Epidermal melanocyte (primary cell): Measurements from ENCODE around the gene FAXDC2.
"Not testable (repeated sequence)": the region's sequence is repeated elsewhere in the genome, so short reads cannot be mapped to it uniquely, and the experiment has no call there.

ENCODE experiments used
- DNase-seq: peaks from one replicate; pipeline ENCODE4 v3.0.0; 2011; ENCODE audit warnings: low spot score; ENCODE audit not compliant: insufficient read length

The FAXDC2 gene

GRCh38 chr5:154861946-154862345, 11.5 kb upstream of the FAXDC2 start:
- DNase-seq, result no peak

- no peak for DNase-seq
These were observed 10.4 kb upstream of the FAXDC2 start for GRCh38 chr5:154860765-154861164.

GRCh38 chr5:154860123-154860522, 9.7 kb upstream of the FAXDC2 start:
- DNase-seq, result no peak

GRCh38 chr5:154858972-154859871, 8.8 kb upstream of the FAXDC2 start:
- DNase-seq, result no peak

GRCh38 chr5:154858297-154858971, 8.0 kb upstream of the FAXDC2 start, which contains the start of gene CNOT8:
Gene CNOT8, plus strand, starts transcription at chr5:154858627. Its CDS starts 4,652 bp downstream, at chr5:154863279.
- DNase-seq, result peak; percentile 65

GRCh38 chr5:154857530-154858296, 7.3 kb upstream of the FAXDC2 start:
- DNase-seq, result peak; percentile 76

- no peak for DNase-seq
These were observed 948 bp upstream of the FAXDC2 start for GRCh38 chr5:154851351-154851750.

GRCh38 chr5:154849791-154850201, 607 bp downstream of the FAXDC2 start:
- DNase-seq, result no peak

GRCh38 chr5:154849264-154849785, 1.1 kb downstream of the FAXDC2 start:
- no peak for DNase-seq

- DNase-seq, result no peak
These were observed 5.6 kb downstream of the FAXDC2 start for GRCh38 chr5:154844809-154845208.

- no peak for DNase-seq
These were observed 7.5 kb downstream of the FAXDC2 start for GRCh38 chr5:154842689-154843530.

- no peak for DNase-seq
These were observed 9.1 kb downstream of the FAXDC2 start for GRCh38 chr5:154841273-154841661.

GRCh38 chr5:154840435-154841272, 9.7 kb downstream of the FAXDC2 start:
- DNase-seq, result no peak

GRCh38 chr5:154837009-154837901, 13.1 kb downstream of the FAXDC2 start:
- DNase-seq, result no peak

GRCh38 chr5:154836225-154836624, 14.2 kb downstream of the FAXDC2 start:
- no peak for DNase-seq

- not testable (repeated sequence) for DNase-seq
These were observed 14.7 kb downstream of the FAXDC2 start for GRCh38 chr5:154835701-154836052.

- no peak for DNase-seq
These were observed 16.4 kb downstream of the FAXDC2 start for GRCh38 chr5:154834053-154834452.

GRCh38 chr5:154832804-154833203, 17.6 kb downstream of the FAXDC2 start:
- DNase-seq, result not testable (repeated sequence)

GRCh38 chr5:154831451-154831850, 19.0 kb downstream of the FAXDC2 start:
- DNase-seq, result no peak
